Rectal smooth muscle tissue (tissue), 1 donor: Measurements from ENCODE around the gene LSM14A.

ENCODE experiments used
- H3K27ac ChIP-seq: one replicate; pipeline ENCODE4 v1.7.0; 2013; ENCODE audit warnings: low read depth, low read length, inconsistent platforms
- H3K27me3 ChIP-seq: one replicate; pipeline ENCODE4 v1.7.0; 2013; ENCODE audit warnings: low read length; ENCODE audit not compliant: control insufficient read depth, insufficient read depth
- H3K36me3 ChIP-seq: one replicate; pipeline ENCODE4 v1.7.0; 2013; ENCODE audit warnings: low read length; ENCODE audit not compliant: control insufficient read depth, insufficient read depth
- H3K4me1 ChIP-seq: one replicate; pipeline ENCODE4 v1.7.0; 2013; ENCODE audit warnings: low read length; ENCODE audit not compliant: control insufficient read depth, insufficient read depth
- H3K4me3 ChIP-seq: one replicate; pipeline ENCODE4 v1.7.0; 2013; ENCODE audit warnings: low read length
- H3K9ac ChIP-seq: one replicate; pipeline ENCODE4 v1.7.0; 2013; ENCODE audit warnings: low read length

The LSM14A gene

DNA sequence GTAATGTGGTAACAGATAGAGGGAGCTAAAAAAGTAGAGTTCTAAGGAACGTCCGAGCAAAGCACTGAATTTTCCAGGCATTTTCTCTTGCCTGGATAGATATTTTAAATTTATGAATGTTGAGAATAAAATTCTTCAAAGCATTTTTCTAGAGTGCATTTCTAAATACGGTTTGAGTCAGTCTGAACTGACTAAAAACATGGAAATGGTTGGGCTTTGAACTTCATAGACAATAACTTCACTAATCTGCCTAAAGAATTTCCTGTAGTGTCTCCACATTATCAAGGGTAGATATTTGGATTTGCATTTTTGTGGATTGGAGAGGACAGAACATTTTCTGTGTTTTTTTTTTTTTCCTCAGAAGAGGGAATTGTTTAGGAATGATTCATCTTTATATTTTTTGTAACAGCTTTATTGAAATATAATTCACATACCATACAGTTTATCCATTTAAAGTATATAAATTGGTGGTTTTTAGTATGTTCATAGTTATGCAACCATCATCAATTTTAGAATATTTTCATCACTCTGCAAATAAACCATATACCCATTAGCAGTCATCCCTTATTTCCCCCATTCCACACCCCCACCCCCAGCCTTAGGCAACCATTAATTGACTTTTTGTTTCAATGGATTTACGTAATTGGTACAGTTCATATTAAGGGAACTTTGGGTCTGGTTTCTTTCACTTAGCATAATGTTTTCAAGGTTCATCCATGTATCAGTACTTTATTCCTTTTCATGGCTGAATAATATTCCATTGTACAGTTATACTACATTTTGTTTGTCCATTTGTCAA, 102.7 kb downstream of the LSM14A start:
- Histone ChIP-seq H3K27ac (no peak overlapping the region), H3K4me3 (no peak overlapping the region), H3K4me1 (no peaks in the 10 kb centered on the region)

DNA sequence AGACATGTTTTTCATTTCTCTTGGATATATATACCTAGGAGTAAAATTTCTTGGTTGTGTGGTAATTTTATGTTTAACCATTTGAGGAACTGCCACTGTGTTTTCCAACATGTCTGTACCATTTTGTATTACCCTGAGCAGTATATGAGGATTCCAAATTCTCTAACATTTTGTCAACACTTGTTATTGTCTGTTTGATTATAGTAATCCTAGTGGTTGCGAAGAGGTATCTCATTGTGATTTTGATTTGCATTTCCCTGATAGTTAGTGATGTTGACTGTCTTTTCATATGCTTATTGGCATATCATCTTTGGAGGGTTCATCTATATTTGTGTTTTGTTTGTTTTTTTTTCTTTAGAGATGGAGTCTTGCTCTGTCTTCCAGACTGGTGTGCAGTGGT, 103.4 kb downstream of the LSM14A start:
- H3K9ac ChIP-seq: no peak overlapping the region
- H3K4me1 ChIP-seq: no peaks in the 10 kb centered on the region
- no peak overlapping the region for H3K4me3 ChIP-seq
- H3K27ac ChIP-seq: no peak overlapping the region
- no peaks in the 10 kb centered on the region for H3K36me3 ChIP-seq
- no peaks in the 10 kb centered on the region for H3K27me3 ChIP-seq

More for the DNA sequence above, 102.7 kb downstream of the LSM14A start:
- no peaks in the 10 kb centered on the region for H3K36me3 ChIP-seq
- H3K9ac ChIP-seq: no peak overlapping the region
- no peaks in the 10 kb centered on the region for H3K27me3 ChIP-seq

DNA sequence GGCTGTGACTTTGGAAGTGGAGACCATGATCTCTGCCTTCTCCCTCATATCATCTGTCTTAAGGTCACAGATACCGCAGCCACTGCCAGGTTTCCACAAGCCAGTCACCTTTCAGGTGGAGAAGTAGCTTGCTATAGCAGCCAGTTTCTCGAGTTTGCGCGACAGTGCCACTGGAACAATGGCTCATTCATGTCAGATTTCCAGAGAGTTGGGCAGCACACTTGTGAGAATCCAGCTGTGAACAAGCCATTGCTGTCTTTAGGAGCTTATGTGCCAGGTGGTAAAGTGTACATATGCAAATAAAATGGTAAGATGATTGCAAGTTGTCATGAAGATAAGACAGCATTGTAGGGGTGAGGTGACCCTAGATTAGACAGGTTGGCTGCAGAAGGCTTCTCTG, 104.3 kb downstream of the LSM14A start:
- Histone ChIP-seq H3K27me3 (no peaks in the 10 kb centered on the region), H3K4me1 (no peaks in the 10 kb centered on the region), H3K36me3 (no peaks in the 10 kb centered on the region), H3K27ac (no peak overlapping the region), H3K9ac (no peak overlapping the region), H3K4me3 (no peak overlapping the region)

DNA sequence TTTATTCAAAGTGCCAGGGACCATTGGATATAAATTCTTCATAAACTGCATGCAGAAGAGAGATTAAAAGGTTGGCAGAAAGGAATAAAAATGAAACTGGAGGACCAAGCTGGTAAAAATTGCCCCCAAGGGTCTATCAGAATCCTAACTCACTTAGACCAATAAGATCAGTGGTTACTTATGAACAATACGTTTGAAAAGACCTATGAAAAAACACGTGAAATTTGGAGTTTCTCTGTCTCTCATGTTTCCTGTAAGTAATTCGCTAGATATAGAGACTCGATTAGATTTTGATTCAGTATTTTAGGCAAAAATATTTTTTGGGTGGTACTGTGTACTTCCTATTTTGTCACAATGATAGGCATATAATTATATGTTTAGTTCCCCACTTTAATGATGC, 104.9 kb downstream of the LSM14A start:
- H3K27me3 ChIP-seq: no peaks in the 10 kb centered on the region
- no peak overlapping the region for H3K4me3 ChIP-seq
- no peak overlapping the region for H3K9ac ChIP-seq
- no peaks in the 10 kb centered on the region for H3K36me3 ChIP-seq
- no peak overlapping the region for H3K27ac ChIP-seq
- no peaks in the 10 kb centered on the region for H3K4me1 ChIP-seq

DNA sequence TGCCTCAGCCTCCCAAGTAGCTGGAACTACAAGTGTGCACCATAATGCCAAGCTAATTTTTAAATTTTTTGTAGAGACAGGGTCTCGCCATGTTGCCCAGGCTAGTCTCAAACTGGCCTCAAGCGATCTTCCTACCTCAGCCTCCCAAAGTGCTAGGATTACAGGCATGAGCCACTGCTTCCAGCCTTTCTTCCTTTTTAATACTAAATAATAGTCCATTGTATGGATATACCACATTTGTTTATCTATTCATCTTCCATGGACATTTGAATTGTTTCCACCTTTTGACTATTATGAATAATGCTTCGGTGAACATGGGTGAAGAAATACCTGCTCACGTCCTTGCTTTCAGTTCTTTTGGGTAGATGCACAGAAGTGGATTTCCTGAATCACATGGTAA, 106.5 kb downstream of the LSM14A start:
- Histone ChIP-seq H3K36me3 (no peaks in the 10 kb centered on the region), H3K4me1 (no peaks in the 10 kb centered on the region), H3K4me3 (no peak overlapping the region), H3K27ac (no peak overlapping the region), H3K27me3 (no peaks in the 10 kb centered on the region), H3K9ac (no peak overlapping the region)
